ENCODE data around the gene KRTAP10-7. TPM values are rescaled to one million over a fixed set of nuclear protein-coding genes. Genes with fewer than 3 reads are reported as not detected.

KRTAP10-7 gene
- total RNA-seq, 1 experiment from 2014 or later: not detected

DNA sequence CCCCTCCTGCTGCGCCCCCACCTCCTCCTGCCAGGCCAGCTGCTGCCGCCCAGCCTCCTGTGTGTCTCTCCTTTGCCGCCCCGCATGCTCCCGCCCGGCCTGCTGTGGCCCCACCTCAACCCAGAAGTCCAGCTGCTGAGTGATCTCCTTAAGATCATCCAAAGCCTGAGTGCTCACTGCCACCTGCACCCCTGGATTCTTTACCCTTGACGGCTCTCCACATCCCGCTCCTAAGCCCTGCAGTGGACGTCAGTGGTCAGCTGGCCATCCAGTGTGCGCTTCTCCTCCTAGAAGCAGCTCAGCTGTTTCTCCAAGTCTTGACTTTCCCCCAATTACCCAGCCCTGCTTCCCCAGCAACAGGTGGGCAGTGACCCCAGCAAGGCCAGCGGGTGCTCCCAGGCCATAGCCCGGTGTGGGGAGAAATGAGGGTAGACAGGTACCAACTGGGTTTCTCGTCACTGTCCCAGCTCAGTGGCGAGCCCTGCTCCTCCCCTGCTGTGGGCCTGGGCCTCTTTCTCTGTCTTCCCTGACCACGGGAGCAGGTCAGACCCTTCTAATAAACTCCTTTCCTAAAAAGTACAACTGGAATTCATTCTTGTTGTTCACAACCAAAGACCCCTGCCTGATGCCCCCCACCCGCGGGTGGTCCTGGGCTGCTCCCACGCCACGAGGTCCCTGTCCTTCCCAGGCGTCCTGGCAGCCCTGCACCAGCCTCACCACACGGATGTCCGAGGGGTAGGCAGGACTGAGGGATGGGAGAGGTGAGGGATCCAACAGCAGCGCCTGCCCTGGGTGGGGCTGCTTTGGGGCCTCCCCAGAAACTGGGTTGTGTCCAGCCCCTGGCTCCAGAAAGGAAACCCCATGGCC, 1.4 kb downstream of the KRTAP10-7 start:
- Histone ChIP-seq H3K9me3 (ENCODE audit: control insufficient read depth, low read depth, low read length) (no peaks in the 10 kb centered on the region), H4K91ac (ENCODE audit: insufficient read length, low read depth, low read length) (no peak overlapping the region), H3K27me3 (ENCODE audit: insufficient read depth, low read length) (no peaks in the 10 kb centered on the region), H3K79me1 (ENCODE audit: insufficient read depth, low read depth, low read length, poor library complexity, severe bottlenecking) (no peaks in the 10 kb centered on the region), H3K4me1 (ENCODE audit: insufficient read depth, low read length) (no peaks in the 10 kb centered on the region), H3K79me2 (ENCODE audit: insufficient read depth, low read length) (no peaks in the 10 kb centered on the region), H3K18ac (ENCODE audit: insufficient read length, low read depth, low read length) (peak overlapping the region; percentile 44), H4K8ac (replicated peaks; ENCODE audit: insufficient read length, low read depth, low read length) (no peak overlapping the region), H4K5ac (ENCODE audit: insufficient read length, low read depth, low read length) (no peak overlapping the region), H3K9ac (ENCODE audit: extremely low read depth, insufficient read length, low read length) (no peak overlapping the region), H4K20me1 (ENCODE audit: control insufficient read depth, insufficient read depth, insufficient read length) (no peaks in the 10 kb centered on the region), H3K14ac (ENCODE audit: insufficient read depth, low read length) (no peak overlapping the region; the same call in 1 of the 2 replicates), H2BK120ac (ENCODE audit: low read depth, low read length, poor library complexity, severe bottlenecking) (no peak overlapping the region), H2BK5ac (ENCODE audit: insufficient read length, low read length) (no peak overlapping the region), H2AK5ac (ENCODE audit: insufficient read length, low read length) (no peak overlapping the region), H3T11ph (ENCODE audit: low read length) (no peak overlapping the region), H2BK12ac (ENCODE audit: insufficient read length, low read depth, low read length) (no peak overlapping the region), H2BK15ac (ENCODE audit: low read depth, low read length) (no peak overlapping the region), H2BK20ac (ENCODE audit: low read depth, low read length, poor library complexity, severe bottlenecking) (no peak overlapping the region), H3K4me2 (ENCODE audit: insufficient read depth, insufficient read length, low read length) (no peak overlapping the region), H3K23ac (ENCODE audit: insufficient read length, low read depth, low read length) (no peak overlapping the region), H2AFZ (ENCODE audit: low read length) (no peak overlapping the region), H3K27ac (ENCODE audit: insufficient read length, low read depth, low read length) (no peak overlapping the region), H3K4ac (ENCODE audit: low read depth, low read length) (no peak overlapping the region), H3K56ac (ENCODE audit: insufficient read length, low read depth, low read length) (no peak overlapping the region), H3K23me2 (ENCODE audit: insufficient read length, low read depth, low read length, poor library complexity, severe bottlenecking) (no peaks in the 10 kb centered on the region)
- TF ChIP-seq CTCF (conservative IDR thresholded peaks at IDR 0.05): no peak
- Mint-ChIP-seq H3K4me3 (no peak overlapping the region; a peak in 1 of 5 replicates), H3K27ac (peak overlapping the region in 1 of 3 experiments; percentile 82; a peak in 2 of 7 replicates), H3K9me3 (peaks cover 0 to 2% of the 10 kb centered on the region in 2 experiments; a peak in 2 of 5 replicates), H3K27me3 (ENCODE audit: low read depth) (peaks cover 11% of the 10 kb centered on the region), H3K36me3 (ENCODE audit: insufficient read depth in 1 of 3, low read depth in 3 of 3) (peaks cover 0 to 4% (median 0%) of the 10 kb centered on the region in 3 experiments; a peak in 1 of 7 replicates), H3K4me1 (peaks cover 33 to 37% of the 10 kb centered on the region in 2 experiments)
- DNase-seq: no peak
- WGBS (ENCODE audit: extremely low coverage, insufficient read length, low lambda C conversion rate): no CpG with 5 or more reads among the region's 23 CpGs

All from H9 (cell line).